AG09309 (cell line): ENCODE results near the gene MBNL1.
"Not testable (repeated sequence)": the region's sequence is repeated elsewhere in the genome, so short reads cannot be mapped to it uniquely, and the experiment has no call there.

Experiments used
- DNase-seq: peaks from one replicate; pipeline ENCODE4 v3.0.0-alpha.2; 2010; ENCODE audit warnings: low read depth
- H3K4me3 ChIP-seq: 2 replicates; pipeline ENCODE4 v1.5.1; 2011; ENCODE audit warnings: mild to moderate bottlenecking, low read depth, low read length, moderate library complexity; ENCODE audit not compliant: control insufficient read depth
- TF ChIP-seq, protein P1 (sequence below): IDR thresholded peaks from 2 replicates; pipeline ENCODE4 v1.5.1; 2011; ENCODE audit warnings: mild to moderate bottlenecking, low read depth, low read length, inconsistent platforms; ENCODE audit not compliant: insufficient read depth, control insufficient read depth; ENCODE audit errors: missing control alignments

Gene MBNL1

DNA sequence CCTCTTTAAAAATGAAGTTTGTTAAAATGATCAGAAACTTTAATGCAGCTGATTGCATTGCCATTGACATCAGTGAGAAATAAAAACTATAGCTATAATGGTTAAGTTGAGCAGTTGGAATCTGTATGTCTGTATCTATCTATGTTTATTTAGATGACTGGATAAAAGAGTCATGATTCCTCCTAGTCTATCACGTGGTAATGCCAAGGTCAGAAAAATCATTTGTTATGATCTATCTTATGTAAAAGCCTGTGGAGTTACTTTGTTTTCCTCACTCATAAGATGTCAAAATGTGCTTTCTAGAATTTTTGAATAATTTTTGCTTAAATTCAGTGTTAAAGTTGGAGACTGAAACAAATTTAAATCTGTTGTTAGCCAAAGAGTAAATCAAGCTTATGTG, 63.3 kb downstream of the MBNL1 start:
- no peak overlapping the region for H3K4me3 ChIP-seq

DNA sequence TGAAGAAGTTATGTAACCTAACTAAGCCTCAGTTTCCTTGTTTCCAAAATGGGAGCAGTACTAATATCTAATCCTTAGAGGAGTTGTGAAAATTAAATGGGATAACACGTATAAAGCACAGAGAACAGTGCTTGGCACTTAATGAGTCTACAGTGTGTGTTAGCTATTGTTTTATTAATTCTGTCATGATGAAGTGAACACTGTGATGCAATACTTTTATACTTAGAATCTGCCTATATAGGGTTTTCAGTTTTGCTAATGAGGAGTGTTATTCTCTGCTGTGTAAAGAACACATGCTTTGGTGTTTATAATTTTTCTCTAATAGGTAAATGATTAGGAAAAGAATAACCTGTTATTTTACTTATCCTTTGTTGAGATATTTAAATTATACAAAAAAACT, 65.2 kb downstream of the MBNL1 start:
- no peak overlapping the region for H3K4me3 ChIP-seq
- no peak for DNase-seq
- TF ChIP-seq, protein P1, sequence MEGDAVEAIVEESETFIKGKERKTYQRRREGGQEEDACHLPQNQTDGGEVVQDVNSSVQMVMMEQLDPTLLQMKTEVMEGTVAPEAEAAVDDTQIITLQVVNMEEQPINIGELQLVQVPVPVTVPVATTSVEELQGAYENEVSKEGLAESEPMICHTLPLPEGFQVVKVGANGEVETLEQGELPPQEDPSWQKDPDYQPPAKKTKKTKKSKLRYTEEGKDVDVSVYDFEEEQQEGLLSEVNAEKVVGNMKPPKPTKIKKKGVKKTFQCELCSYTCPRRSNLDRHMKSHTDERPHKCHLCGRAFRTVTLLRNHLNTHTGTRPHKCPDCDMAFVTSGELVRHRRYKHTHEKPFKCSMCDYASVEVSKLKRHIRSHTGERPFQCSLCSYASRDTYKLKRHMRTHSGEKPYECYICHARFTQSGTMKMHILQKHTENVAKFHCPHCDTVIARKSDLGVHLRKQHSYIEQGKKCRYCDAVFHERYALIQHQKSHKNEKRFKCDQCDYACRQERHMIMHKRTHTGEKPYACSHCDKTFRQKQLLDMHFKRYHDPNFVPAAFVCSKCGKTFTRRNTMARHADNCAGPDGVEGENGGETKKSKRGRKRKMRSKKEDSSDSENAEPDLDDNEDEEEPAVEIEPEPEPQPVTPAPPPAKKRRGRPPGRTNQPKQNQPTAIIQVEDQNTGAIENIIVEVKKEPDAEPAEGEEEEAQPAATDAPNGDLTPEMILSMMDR, result no peak

More for the DNA sequence above, 63.3 kb downstream of the MBNL1 start:
- TF ChIP-seq, protein P1, result no peak
- no peak for DNase-seq

DNA sequence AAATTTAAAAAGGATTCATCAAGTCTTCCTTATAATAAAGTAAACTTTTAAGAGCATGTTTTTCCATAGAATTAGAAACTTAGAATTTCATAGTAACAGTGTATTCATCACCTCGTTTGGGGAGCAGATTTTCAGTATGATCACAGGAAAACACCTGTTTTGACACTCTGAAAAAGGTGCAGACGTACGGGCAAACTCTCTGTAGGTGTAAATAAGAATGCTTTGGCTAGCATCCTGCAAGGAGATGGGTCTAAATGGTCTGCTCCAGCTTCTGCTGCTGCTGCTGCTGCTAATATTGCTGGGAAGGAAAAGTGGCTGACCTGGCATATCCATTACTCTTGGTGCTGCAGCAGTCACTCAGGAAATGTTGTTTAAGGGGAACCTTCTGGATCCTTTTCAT, 66.0 kb downstream of the MBNL1 start:
- H3K4me3 ChIP-seq, result no peak overlapping the region
- TF ChIP-seq, protein P1, result no peak
- DNase-seq, result no peak

DNA sequence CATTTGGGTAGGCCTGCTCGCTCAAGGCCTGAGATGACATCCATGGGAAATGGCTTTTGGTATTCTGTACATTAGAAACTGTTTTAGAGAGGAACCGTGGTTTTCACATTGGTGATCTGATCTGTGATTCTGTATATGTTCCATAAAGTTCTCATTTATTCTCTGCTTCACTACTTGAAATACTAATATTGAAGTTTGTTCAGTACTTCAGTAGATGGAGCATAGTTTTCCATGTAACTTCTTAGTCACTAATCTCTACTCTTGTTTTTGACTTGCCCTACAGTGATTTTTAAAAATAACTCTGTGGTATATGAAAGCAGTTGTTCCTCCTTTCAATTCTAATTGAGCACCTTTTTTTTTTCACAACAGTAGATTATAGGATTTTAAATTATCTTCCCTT, 66.5 kb downstream of the MBNL1 start:
- DNase-seq, result no peak
- TF ChIP-seq, protein P1, result no peak
- no peak overlapping the region for H3K4me3 ChIP-seq

DNA sequence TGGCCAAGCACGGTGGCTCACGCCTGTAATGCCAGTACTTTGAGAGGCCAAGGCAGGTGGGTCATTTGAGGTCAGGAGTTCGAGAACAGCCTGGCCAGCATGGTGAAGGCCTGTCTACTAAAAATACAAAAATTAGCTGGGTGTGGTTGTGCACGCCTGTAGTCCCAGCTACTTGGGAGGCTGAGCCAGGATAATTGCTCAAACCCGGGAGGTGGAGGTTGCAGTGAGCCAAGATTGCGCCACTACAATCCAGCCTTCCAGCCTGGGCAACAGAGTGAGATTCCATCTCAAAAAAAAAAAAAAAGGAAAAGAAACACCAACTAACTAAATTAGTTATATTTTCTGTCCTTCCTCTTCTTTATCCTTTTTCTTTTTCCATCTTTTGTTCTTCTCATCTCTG, 68.6 kb downstream of the MBNL1 start:
- H3K4me3 ChIP-seq, DNase-seq: not testable (repeated sequence)

DNA sequence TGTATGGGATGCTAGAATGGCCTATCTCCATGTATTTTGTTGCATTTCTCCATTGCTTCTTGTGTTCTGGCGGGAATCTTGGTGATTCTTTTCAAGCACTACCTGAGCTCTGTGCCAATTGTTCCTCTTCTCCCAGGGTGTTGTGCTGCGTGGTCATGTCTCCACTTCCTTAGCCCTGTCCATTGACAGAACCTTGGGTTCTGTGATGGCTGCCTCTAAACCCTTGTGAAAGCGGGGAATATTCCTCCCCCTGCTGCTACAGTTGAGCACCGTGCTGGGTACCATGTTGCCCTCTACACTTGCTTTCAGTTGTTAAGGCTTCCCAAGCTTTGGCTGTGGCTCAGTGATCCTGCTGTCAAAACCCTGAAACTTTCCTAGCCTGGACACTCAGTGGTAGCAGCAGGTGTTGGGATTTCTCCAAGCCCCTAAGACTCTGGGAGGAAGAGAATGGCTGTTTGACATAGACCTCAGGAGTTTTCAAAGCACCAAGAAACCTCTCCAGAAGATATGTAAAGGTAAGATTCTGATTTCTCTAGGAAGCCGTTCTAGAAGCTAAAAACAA, 69.5 kb downstream of the MBNL1 start:
- DNase-seq, result no peak
- TF ChIP-seq, protein P1, result no peak
- H3K4me3 ChIP-seq, result no peak overlapping the region

DNA sequence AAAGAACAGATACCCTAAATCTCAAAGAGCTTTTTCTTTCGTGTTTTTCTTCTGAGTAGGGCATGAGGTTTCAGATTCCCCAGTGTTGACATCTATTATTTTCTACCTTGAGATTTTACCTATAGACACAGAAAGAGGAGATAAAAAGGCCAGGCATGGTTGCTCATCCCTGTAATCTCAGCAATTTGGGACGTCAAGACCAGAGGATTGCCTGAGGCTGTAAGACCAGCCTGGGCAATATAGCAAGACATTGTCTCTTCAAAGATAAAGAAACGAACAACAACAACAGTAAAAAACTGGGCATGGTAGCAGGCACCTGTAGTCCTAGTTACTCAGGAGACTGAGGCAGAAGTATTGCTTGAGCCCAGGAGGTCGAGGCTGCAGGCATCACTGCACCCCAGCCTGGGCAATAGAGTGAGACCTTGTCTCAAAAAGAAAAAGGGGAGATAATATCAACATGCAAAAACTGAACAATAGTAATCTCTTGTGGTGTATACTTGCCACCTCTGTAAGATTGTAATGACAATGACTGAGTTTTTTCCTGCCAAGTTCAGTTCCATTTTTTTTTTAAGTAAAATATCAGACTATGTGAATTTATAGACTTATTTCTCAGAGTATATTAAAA, 71.3 kb downstream of the MBNL1 start:
- TF ChIP-seq, protein P1, result no peak
- no peak for DNase-seq
- H3K4me3 ChIP-seq, result no peak overlapping the region
